SK-N-SH (cell line): Measurements from ENCODE around the gene KCNK6. TPM values are rescaled to one million over a fixed set of nuclear protein-coding genes. Genes with fewer than 3 reads are reported as not detected.

Source experiments
- CTCF ChIA-PET: fragments of 300-600, 350-600 bp; formaldehyde crosslinking; extraction: SDS; loops from one replicate; lab custom pipeline; 2021; lab: Yijun Ruan, JAX
- POLR2A ChIA-PET: fragments of 350-600 bp; sonication (Branson Sonifier 250); formaldehyde crosslinking; extraction: SDS; loops from one replicate; lab custom pipeline; 2020; ENCODE audit warnings: antibody characterized with exemption, inconsistent platforms; lab: Yijun Ruan, JAX
- DNase-seq: peaks from one replicate; pipeline ENCODE4 v3.0.0; 2012
- H2AFZ ChIP-seq: fragments of 200-600 bp; sonication (generic); 2 replicates; pipeline ENCODE4 v1.8.1; 2016; ENCODE audit warnings: antibody characterized with exemption, mild to moderate bottlenecking, low read depth
- H3F3A ChIP-seq: fragments of 200-600 bp; sonication (generic); replicated peaks from 2 replicates; pipeline ENCODE3; 2016; ENCODE audit warnings: antibody characterized with exemption, mild to moderate bottlenecking; ENCODE audit not compliant: insufficient read depth
- H3K27ac ChIP-seq, 2 experiments: fragments of 200-500 bp in 1 of 2; fragments of 200-600 bp in 1 of 2; sonication (Bioruptor generic) in 1 of 2; sonication (generic), shearing (Covaris generic) in 1 of 2; 2 replicates each; pipeline versions ENCODE4 v1.5.1 to v1.6.1; 2014 to 2016; ENCODE audit warnings: low read depth in 2 of 2, inconsistent platforms in 1 of 2, low read length in 1 of 2, mild to moderate bottlenecking in 1 of 2, mixed read lengths in 1 of 2
- H3K27me3 ChIP-seq: fragments of 200-600 bp; sonication (generic), shearing (Covaris generic); 2 replicates; pipeline ENCODE4 v1.6.1; 2016; ENCODE audit warnings: mixed run types; ENCODE audit not compliant: insufficient read depth
- H3K36me3 ChIP-seq, 2 experiments: fragments of 200-500 bp in 1 of 2; fragments of 200-600 bp in 1 of 2; sonication (Bioruptor generic) in 1 of 2; sonication (generic) in 1 of 2; replicated peaks in 1 of 2; 2 replicates each; pipeline versions ENCODE3 to v1.5.1; 2014 to 2016; ENCODE audit warnings: low read length in 1 of 2, mild to moderate bottlenecking in 1 of 2; ENCODE audit not compliant: insufficient read depth in 2 of 2, control insufficient read depth in 1 of 2
- H3K4me1 ChIP-seq, 2 experiments: fragments of 200-500 bp in 1 of 2; fragments of 200-600 bp in 1 of 2; sonication (Bioruptor generic) in 1 of 2; sonication (generic), shearing (Covaris generic) in 1 of 2; 2 replicates each; pipeline versions ENCODE4 v1.5.1 to v1.6.1; 2014 to 2016; ENCODE audit warnings: low read depth in 1 of 2, low read length in 1 of 2, mixed run types in 1 of 2; ENCODE audit not compliant: insufficient read depth in 2 of 2, control insufficient read depth in 1 of 2
- H3K4me2 ChIP-seq: fragments of 200-600 bp; sonication (generic), shearing (Covaris generic); 2 replicates; pipeline ENCODE4 v1.6.1; 2017; ENCODE audit warnings: mixed run types
- H3K4me3 ChIP-seq, 2 experiments: fragments of 200-500 bp in 1 of 2; fragments of 200-600 bp in 1 of 2; sonication (Bioruptor generic) in 1 of 2; sonication (generic), shearing (Covaris generic) in 1 of 2; 2 replicates each; pipeline versions ENCODE4 v1.5.1 to v1.8.1; 2014 to 2016; ENCODE audit warnings: low read depth in 2 of 2, inconsistent platforms in 1 of 2, low read length in 1 of 2, mild to moderate bottlenecking in 1 of 2, mixed read lengths in 1 of 2, moderate library complexity in 1 of 2
- H3K79me2 ChIP-seq: fragments of 200-600 bp; sonication (generic); 2 replicates; pipeline ENCODE4 v1.8.1; 2017; ENCODE audit warnings: mild to moderate bottlenecking; ENCODE audit not compliant: insufficient read depth
- H3K9ac ChIP-seq: fragments of 200-600 bp; sonication (generic); 2 replicates; pipeline ENCODE4 v1.6.1; 2017; ENCODE audit warnings: mixed run types
- H3K9me2 ChIP-seq: fragments of 200-600 bp; sonication (generic); 2 replicates; pipeline ENCODE4 v1.6.1; 2017; ENCODE audit warnings: mixed run types
- H3K9me3 ChIP-seq: fragments of 200-600 bp; sonication (generic); 2 replicates; pipeline ENCODE4 v1.6.1; 2017; ENCODE audit warnings: mixed run types, mild to moderate bottlenecking, moderate library complexity
- H4K20me1 ChIP-seq: fragments of 200-600 bp; sonication (generic); 2 replicates; pipeline ENCODE4 v1.6.1; 2017; ENCODE audit warnings: mild to moderate bottlenecking, mixed run types; ENCODE audit not compliant: insufficient read depth
- CHD2 ChIP-seq: fragments of 150-350 bp; IDR thresholded peaks from 2 replicates; pipeline ENCODE4 v1.6.1; 2018; ENCODE audit warnings: low read length; ENCODE audit not compliant: partially characterized antibody
- ELF1 ChIP-seq: IDR thresholded peaks from 2 replicates; pipeline ENCODE4 v1.4.0; 2012
- EZH2phosphoT487 ChIP-seq: fragments of 200-600 bp; sonication (generic); IDR thresholded peaks from 2 replicates; pipeline ENCODE4 v1.6.1; 2017; ENCODE audit warnings: low read depth, mixed run types, mild to moderate bottlenecking, antibody characterized with exemption, moderate library complexity, borderline replicate concordance
- FOSL2 ChIP-seq: IDR thresholded peaks from 2 replicates; pipeline ENCODE4 v1.4.0; 2012; ENCODE audit warnings: low read depth, mild to moderate bottlenecking, moderate library complexity, borderline replicate concordance
- FOXM1 ChIP-seq: IDR thresholded peaks from 2 replicates; pipeline ENCODE4 v1.4.0; 2012; ENCODE audit warnings: low read depth, mild to moderate bottlenecking
- GATA2 ChIP-seq: sonication (generic); formaldehyde crosslinking; IDR thresholded peaks from 2 replicates; pipeline ENCODE4 v1.5.0; 2020; ENCODE audit warnings: mild to moderate bottlenecking, missing genetic modification reagents
- JUND ChIP-seq: IDR thresholded peaks from 2 replicates; pipeline ENCODE4 v1.4.0; 2012
- MEF2A ChIP-seq: IDR thresholded peaks from 2 replicates; pipeline ENCODE4 v1.4.0; 2012; ENCODE audit warnings: low read depth, borderline replicate concordance
- MXI1 ChIP-seq: IDR thresholded peaks from 2 replicates; pipeline ENCODE4 v1.6.1; 2012; ENCODE audit warnings: mild to moderate bottlenecking, low read depth, low read length, improper control_type of control experiment
- NFIC ChIP-seq: IDR thresholded peaks from 2 replicates; pipeline ENCODE4 v1.4.0; 2012; ENCODE audit warnings: borderline replicate concordance
- NRF1 ChIP-seq: IDR thresholded peaks from 2 replicates; pipeline ENCODE4 v1.6.1; 2012; ENCODE audit warnings: low read depth, mild to moderate bottlenecking, low read length
- POLR2AphosphoS5 ChIP-seq: IDR thresholded peaks from 2 replicates; pipeline ENCODE4 v1.6.1; 2012; ENCODE audit warnings: low read depth, low read length
- RAD21 ChIP-seq: IDR thresholded peaks from 2 replicates; pipeline ENCODE4 v1.6.1; 2012; ENCODE audit warnings: mild to moderate bottlenecking, low read length
- RCOR1 ChIP-seq: fragments of 150-350 bp; IDR thresholded peaks from 2 replicates; pipeline ENCODE4 v1.6.1; 2017; ENCODE audit warnings: antibody characterized with exemption, low read length
- RFX5 ChIP-seq: IDR thresholded peaks from 2 replicates; pipeline ENCODE4 v1.6.1; 2012; ENCODE audit warnings: mild to moderate bottlenecking, improper control_type of control experiment, low read length
- RXRA ChIP-seq: IDR thresholded peaks from 2 replicates; pipeline ENCODE4 v1.4.0; 2012; ENCODE audit warnings: low read depth, mild to moderate bottlenecking, borderline replicate concordance
- SIN3A ChIP-seq: IDR thresholded peaks from 2 replicates; pipeline ENCODE4 v1.6.1; 2012; ENCODE audit warnings: low read depth, mild to moderate bottlenecking, low read length, moderate library complexity, borderline replicate concordance
- SMC3 ChIP-seq: IDR thresholded peaks from 2 replicates; pipeline ENCODE4 v1.6.1; 2012; ENCODE audit warnings: low read depth, low read length, improper control_type of control experiment
- TAF1 ChIP-seq: IDR thresholded peaks from 2 replicates; pipeline ENCODE4 v1.6.1; 2012; ENCODE audit warnings: low read depth, mild to moderate bottlenecking, low read length, moderate library complexity, borderline replicate concordance
- TCF12 ChIP-seq: IDR thresholded peaks from 2 replicates; pipeline ENCODE4 v1.4.0; 2012
- TEAD4 ChIP-seq: IDR thresholded peaks from 2 replicates; pipeline ENCODE4 v1.4.0; 2012; ENCODE audit warnings: mild to moderate bottlenecking, borderline replicate concordance; ENCODE audit not compliant: insufficient read depth
- YY1 ChIP-seq: IDR thresholded peaks from 2 replicates; pipeline ENCODE4 v1.4.0; 2012; ENCODE audit warnings: low read depth, mild to moderate bottlenecking
- WGBS: methylation state at CpG from one replicate; pipeline ENCODE4 v1.1.6; 2017; ENCODE audit warnings: low lambda C conversion rate; 5-methylcytosine and 5-hydroxymethylcytosine counted together
- polyA plus RNA-seq, 3 experiments: library from polyadenylated mRNA; depleted of rRNA; stranded (reverse); fragments of >200 nt; gene quantifications; 2 replicates each; pipeline ENCODE4 v1.2.3, GENCODE V29; 2012
- TF ChIP-seq, protein P1 (sequence below): IDR thresholded peaks from 2 replicates; pipeline ENCODE4 v1.4.0; 2012; ENCODE audit warnings: low read depth, borderline replicate concordance
- TF ChIP-seq, protein P2 (sequence below): IDR thresholded peaks from 2 replicates; pipeline ENCODE4 v1.4.0; 2012; ENCODE audit warnings: low read depth, borderline replicate concordance
- TF ChIP-seq, protein P3 (sequence below): fragments of 150-350 bp; IDR thresholded peaks from 2 replicates; pipeline ENCODE4 v1.6.1; 2016; ENCODE audit warnings: mild to moderate bottlenecking, low read depth, low read length
- TF ChIP-seq, protein P4 (sequence below): fragments of 200-600 bp; sonication (generic); IDR thresholded peaks from 2 replicates; pipeline ENCODE4 v1.6.1; 2017; ENCODE audit warnings: antibody characterized with exemption, mild to moderate bottlenecking, moderate library complexity
- TF ChIP-seq, protein P5 (sequence below): IDR thresholded peaks from 2 replicates; pipeline ENCODE4; 2012

The KCNK6 gene
- polyA plus RNA-seq, 1 of the 3 experiments (the other 2 are of a cell fraction) = 0.26 TPM

DNA sequence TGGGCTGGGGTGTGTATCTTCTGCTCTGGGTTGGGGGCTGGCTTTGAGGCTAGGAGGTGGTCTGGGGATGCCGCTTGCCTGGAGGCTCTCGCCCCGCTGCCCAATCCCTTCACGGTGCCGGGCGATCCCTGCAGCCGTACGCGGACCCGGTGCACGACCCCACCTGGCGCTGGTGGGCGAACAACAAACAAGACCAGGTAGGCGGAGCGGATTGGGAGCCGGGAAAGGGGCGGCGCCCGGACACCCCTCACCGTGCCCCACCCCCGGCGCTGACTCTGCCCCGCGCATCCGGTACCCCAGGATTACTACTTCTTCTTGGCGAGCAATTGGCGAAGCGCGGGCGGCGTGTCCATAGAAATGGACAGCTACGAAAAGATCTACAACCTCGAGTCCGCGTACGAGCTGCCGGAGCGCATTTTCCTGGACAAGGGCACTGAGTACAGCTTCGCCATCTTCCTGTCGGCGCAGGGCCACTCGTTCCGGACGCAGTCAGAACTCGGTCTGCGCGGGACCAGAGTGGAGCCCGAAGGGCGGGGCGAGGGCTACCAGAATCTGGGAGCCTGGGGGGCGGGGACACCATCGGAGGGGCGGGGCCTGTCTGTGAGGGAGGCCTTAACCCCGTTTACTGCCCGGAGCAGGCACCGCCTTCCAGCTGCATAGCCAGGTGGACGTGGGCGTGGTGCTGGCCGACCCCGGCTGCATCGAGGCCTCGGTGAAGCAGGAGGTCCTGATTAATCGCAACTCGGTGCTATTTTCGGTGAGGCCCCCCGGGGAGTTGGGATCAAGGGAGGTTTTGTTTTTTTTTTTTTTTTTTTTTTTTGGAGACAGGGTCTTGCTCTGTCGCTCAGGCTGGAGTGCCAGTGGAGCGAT lies 42.7 kb downstream of the KCNK6 start:
- Histone ChIP-seq H3K9me2 (no peaks in the 10 kb centered on the region), H3K79me2 (no peaks in the 10 kb centered on the region), H3K4me2 (peak overlapping the region; percentile 98), H3K9me3 (no peaks in the 10 kb centered on the region), H3K27me3 (peaks cover 36% of the 10 kb centered on the region), H3K4me1 (peaks cover 0 to 10% of the 10 kb centered on the region in 2 experiments; a peak in 1 of 4 replicates), H3K27ac (peak overlapping the region; percentile 36 to 85; a peak in 3 of 4 replicates), H3F3A (peaks cover 6% of the 10 kb centered on the region), H3K4me3 (peak overlapping the region; percentile 58 to 89), H2AFZ (peak overlapping the region; percentile 99), H3K36me3 (no peaks in the 10 kb centered on the region), H4K20me1 (no peaks in the 10 kb centered on the region), H3K9ac (peak overlapping the region; percentile 37; the same call in 1 of the 2 replicates)
- POLR2A ChIA-PET = interaction anchor here (0.5 to 1.8 kb wide), 5 partner anchors 12 to 670 kb away, joined by 3 to 17 read pairs (median 3); partner anchors contain the start of genes GGN, PSMD8 and SPRED3
- DNase-seq = peak; percentile 92
- CTCF ChIA-PET = interaction anchor here (0.7 to 1.9 kb wide), 6 partner anchors 12 to 455 kb away, joined by 3 to 5 read pairs (median 3); partner anchors contain the start of genes FAM98C and PSMD8
- WGBS = 3% methylated on average over 34 of the region's 68 CpGs
- no peak for TF ChIP-seq MEF2A
- no peak for TF ChIP-seq POLR2AphosphoS5
- no peak for TF ChIP-seq FOSL2
- TF ChIP-seq TCF12 = no peak
- TF ChIP-seq RFX5 = no peak
- TF ChIP-seq, protein P1, sequence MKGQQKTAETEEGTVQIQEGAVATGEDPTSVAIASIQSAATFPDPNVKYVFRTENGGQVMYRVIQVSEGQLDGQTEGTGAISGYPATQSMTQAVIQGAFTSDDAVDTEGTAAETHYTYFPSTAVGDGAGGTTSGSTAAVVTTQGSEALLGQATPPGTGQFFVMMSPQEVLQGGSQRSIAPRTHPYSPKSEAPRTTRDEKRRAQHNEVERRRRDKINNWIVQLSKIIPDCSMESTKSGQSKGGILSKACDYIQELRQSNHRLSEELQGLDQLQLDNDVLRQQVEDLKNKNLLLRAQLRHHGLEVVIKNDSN = no peak
- peak; percentile 58; the same call in 1 of the 2 replicates for TF ChIP-seq MXI1
- no peak for TF ChIP-seq FOXM1
- no peak for TF ChIP-seq RXRA
- no peak for TF ChIP-seq EZH2phosphoT487
- TF ChIP-seq SMC3 = no peak
- TF ChIP-seq JUND = no peak
- peak; percentile 36; the same call in 1 of the 2 replicates for TF ChIP-seq TAF1
- TF ChIP-seq TEAD4 = no peak
- no peak for TF ChIP-seq ELF1
- TF ChIP-seq, protein P2, sequence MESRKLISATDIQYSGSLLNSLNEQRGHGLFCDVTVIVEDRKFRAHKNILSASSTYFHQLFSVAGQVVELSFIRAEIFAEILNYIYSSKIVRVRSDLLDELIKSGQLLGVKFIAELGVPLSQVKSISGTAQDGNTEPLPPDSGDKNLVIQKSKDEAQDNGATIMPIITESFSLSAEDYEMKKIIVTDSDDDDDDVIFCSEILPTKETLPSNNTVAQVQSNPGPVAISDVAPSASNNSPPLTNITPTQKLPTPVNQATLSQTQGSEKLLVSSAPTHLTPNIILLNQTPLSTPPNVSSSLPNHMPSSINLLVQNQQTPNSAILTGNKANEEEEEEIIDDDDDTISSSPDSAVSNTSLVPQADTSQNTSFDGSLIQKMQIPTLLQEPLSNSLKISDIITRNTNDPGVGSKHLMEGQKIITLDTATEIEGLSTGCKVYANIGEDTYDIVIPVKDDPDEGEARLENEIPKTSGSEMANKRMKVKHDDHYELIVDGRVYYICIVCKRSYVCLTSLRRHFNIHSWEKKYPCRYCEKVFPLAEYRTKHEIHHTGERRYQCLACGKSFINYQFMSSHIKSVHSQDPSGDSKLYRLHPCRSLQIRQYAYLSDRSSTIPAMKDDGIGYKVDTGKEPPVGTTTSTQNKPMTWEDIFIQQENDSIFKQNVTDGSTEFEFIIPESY = no peak
- TF ChIP-seq, protein P3, sequence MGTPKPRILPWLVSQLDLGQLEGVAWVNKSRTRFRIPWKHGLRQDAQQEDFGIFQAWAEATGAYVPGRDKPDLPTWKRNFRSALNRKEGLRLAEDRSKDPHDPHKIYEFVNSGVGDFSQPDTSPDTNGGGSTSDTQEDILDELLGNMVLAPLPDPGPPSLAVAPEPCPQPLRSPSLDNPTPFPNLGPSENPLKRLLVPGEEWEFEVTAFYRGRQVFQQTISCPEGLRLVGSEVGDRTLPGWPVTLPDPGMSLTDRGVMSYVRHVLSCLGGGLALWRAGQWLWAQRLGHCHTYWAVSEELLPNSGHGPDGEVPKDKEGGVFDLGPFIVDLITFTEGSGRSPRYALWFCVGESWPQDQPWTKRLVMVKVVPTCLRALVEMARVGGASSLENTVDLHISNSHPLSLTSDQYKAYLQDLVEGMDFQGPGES = no peak
- TF ChIP-seq CHD2 = no peak
- TF ChIP-seq RCOR1 = no peak
- TF ChIP-seq, protein P4, sequence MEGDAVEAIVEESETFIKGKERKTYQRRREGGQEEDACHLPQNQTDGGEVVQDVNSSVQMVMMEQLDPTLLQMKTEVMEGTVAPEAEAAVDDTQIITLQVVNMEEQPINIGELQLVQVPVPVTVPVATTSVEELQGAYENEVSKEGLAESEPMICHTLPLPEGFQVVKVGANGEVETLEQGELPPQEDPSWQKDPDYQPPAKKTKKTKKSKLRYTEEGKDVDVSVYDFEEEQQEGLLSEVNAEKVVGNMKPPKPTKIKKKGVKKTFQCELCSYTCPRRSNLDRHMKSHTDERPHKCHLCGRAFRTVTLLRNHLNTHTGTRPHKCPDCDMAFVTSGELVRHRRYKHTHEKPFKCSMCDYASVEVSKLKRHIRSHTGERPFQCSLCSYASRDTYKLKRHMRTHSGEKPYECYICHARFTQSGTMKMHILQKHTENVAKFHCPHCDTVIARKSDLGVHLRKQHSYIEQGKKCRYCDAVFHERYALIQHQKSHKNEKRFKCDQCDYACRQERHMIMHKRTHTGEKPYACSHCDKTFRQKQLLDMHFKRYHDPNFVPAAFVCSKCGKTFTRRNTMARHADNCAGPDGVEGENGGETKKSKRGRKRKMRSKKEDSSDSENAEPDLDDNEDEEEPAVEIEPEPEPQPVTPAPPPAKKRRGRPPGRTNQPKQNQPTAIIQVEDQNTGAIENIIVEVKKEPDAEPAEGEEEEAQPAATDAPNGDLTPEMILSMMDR = no peak
- TF ChIP-seq GATA2 (CRISPR knock-in tag) = no peak
- no peak; the same call in 1 of the 2 replicates for TF ChIP-seq NRF1
- TF ChIP-seq RAD21 = no peak
- TF ChIP-seq, protein P5, sequence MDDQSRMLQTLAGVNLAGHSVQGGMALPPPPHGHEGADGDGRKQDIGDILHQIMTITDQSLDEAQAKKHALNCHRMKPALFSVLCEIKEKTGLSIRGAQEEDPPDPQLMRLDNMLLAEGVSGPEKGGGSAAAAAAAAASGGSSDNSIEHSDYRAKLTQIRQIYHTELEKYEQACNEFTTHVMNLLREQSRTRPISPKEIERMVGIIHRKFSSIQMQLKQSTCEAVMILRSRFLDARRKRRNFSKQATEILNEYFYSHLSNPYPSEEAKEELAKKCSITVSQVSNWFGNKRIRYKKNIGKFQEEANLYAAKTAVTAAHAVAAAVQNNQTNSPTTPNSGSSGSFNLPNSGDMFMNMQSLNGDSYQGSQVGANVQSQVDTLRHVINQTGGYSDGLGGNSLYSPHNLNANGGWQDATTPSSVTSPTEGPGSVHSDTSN = 0 out of 2 replicates have a peak, but pooled peaks have one; percentile 13
- TF ChIP-seq SIN3A = no peak
- no peak for TF ChIP-seq YY1
- TF ChIP-seq NFIC = no peak
